K562 (cell line): ENCODE results near the gene QKI. TPM values are rescaled to one million over a fixed set of nuclear protein-coding genes. Genes with fewer than 3 reads are reported as not detected.
A peak's percentile ranks its signal among the peaks of the same experiment; 100 is the strongest.

ENCODE experiments used
- ATAC-seq: fragments of 200-7000 bp; cut with Tn5 transposase; 3 replicates; pipeline ENCODE4 v1.9.1; 2020; ENCODE audit warnings: moderate library complexity
- BruUV-seq: library from RNA; stranded (reverse); fragments of 400-500 nt; replicated peaks from 2 replicates; lab custom pipeline; 2021; lab: Mats Ljungman, UMichigan
- CTCF ChIA-PET: fragments of 300-600 bp; formaldehyde crosslinking; extraction: SDS; loops from one replicate; lab custom pipeline; 2021; ENCODE audit warnings: low intra/inter-chr PET ratio; lab: Yijun Ruan, JAX
- POLR2A ChIA-PET: fragments of 300-600, 350-650 bp; sonication (Branson Sonifier 250); formaldehyde crosslinking; extraction: SDS; loops from one replicate; lab custom pipeline; 2021; ENCODE audit warnings: antibody characterized with exemption, inconsistent platforms; lab: Yijun Ruan, JAX
- DNase-seq, 4 experiments: peaks; one replicate each; pipeline versions ENCODE4 v3.0.0 to v3.0.0-alpha.2; 2011 to 2018; ENCODE audit warnings: low spot score in 3 of 4, mixed read lengths in 3 of 4; ENCODE audit errors: extremely low read depth in 1 of 4
- FAIRE-seq: peaks from 2 replicates; lab custom pipeline; 2011; peaks lifted over from hg19 to GRCh38; lab: Jason Lieb, UNC
- H2AFZ ChIP-seq: 2 replicates; pipeline ENCODE4 v1.6.0; 2011; ENCODE audit warnings: low read depth, low read length, control low read depth, inconsistent platforms
- H3K27ac ChIP-seq: fragments of 200-600 bp; 3 replicates; pipeline ENCODE4 v1.8.0; 2011; ENCODE audit warnings: low read depth, mild to moderate bottlenecking, control low read depth, inconsistent platforms, low read length, moderate library complexity, mixed read lengths; ENCODE audit errors: extremely low read depth
- H3K27me3 ChIP-seq, 2 experiments: fragments of 300-600 bp in 1 of 2; 2 replicates in 1 of 2; 3 replicates in 1 of 2; pipeline versions ENCODE4 v1.6.0 to v1.8.0; 2011; ENCODE audit warnings: inconsistent platforms in 2 of 2, low read length in 2 of 2, mild to moderate bottlenecking in 1 of 2, mixed read lengths in 1 of 2, moderate library complexity in 1 of 2; ENCODE audit not compliant: control insufficient read depth in 2 of 2, insufficient read depth in 2 of 2
- H3K36me3 ChIP-seq: fragments of 300-600 bp; 3 replicates; pipeline ENCODE4 v1.8.0; 2011; ENCODE audit warnings: mild to moderate bottlenecking, low read length, inconsistent platforms; ENCODE audit not compliant: control insufficient read depth, insufficient read depth
- H3K4me1 ChIP-seq, 2 experiments: fragments of 200-600 bp in 1 of 2; replicated peaks in 1 of 2; 2 replicates in 1 of 2; 3 replicates in 1 of 2; pipeline versions ENCODE4 v1.5.1 to v1.8.0; 2011; ENCODE audit warnings: inconsistent platforms in 2 of 2, low read length in 2 of 2, mild to moderate bottlenecking in 1 of 2, mixed read lengths in 1 of 2, moderate library complexity in 1 of 2; ENCODE audit not compliant: control insufficient read depth in 2 of 2, insufficient read depth in 2 of 2
- H3K4me2 ChIP-seq: 2 replicates; pipeline ENCODE4 v1.6.1; 2011; ENCODE audit warnings: low read length, control low read depth, inconsistent platforms, mixed read lengths; ENCODE audit not compliant: insufficient read depth
- H3K4me3 ChIP-seq: fragments of 200-600 bp; sonication (generic), shearing (Covaris generic); 2 replicates; pipeline ENCODE4 v1.5.1; 2016; ENCODE audit warnings: control low read depth, inconsistent platforms
- H3K79me2 ChIP-seq: fragments of 200-600 bp; 3 replicates; pipeline ENCODE4 v1.8.0; 2011; ENCODE audit warnings: low read length, inconsistent platforms; ENCODE audit not compliant: control insufficient read depth, insufficient read depth
- H3K9ac ChIP-seq, 2 experiments: 2 replicates each; pipeline versions ENCODE4 v1.6.0 to v1.6.1; 2011; ENCODE audit warnings: low read depth in 2 of 2, low read length in 2 of 2, control low read depth in 1 of 2, inconsistent platforms in 1 of 2, mild to moderate bottlenecking in 1 of 2, mixed read lengths in 1 of 2; ENCODE audit not compliant: insufficient read depth in 1 of 2
- H3K9me1 ChIP-seq: one replicate; pipeline ENCODE4 v1.6.0; 2011; ENCODE audit warnings: inconsistent platforms, mild to moderate bottlenecking, low read length, moderate library complexity; ENCODE audit not compliant: control insufficient read depth, insufficient read depth
- H3K9me3 ChIP-seq: replicated peaks from 2 replicates; pipeline ENCODE4 v1.5.1; 2011; ENCODE audit warnings: low read depth, low read length, inconsistent platforms; ENCODE audit not compliant: control insufficient read depth, insufficient read depth
- H4K20me1 ChIP-seq: replicated peaks from 2 replicates; pipeline ENCODE4 v1.6.1; 2011; ENCODE audit warnings: low read length, inconsistent platforms, mixed read lengths; ENCODE audit not compliant: control insufficient read depth, insufficient read depth
- ATF4 ChIP-seq: fragments of 450-650 bp; formaldehyde crosslinking; IDR thresholded peaks from 2 replicates; pipeline ENCODE4 v1.4.0; 2022; ENCODE audit warnings: mild to moderate bottlenecking, moderate library complexity
- BCL6 ChIP-seq: fragments of 250-450 bp; sonication (Bioruptor Pico); IDR thresholded peaks from 2 replicates; pipeline ENCODE4 v1.4.0; 2020
- ESRRA ChIP-seq: fragments of 450-650 bp; IDR thresholded peaks from 2 replicates; pipeline ENCODE4 v1.6.1; 2014; ENCODE audit warnings: low read depth, mild to moderate bottlenecking, moderate library complexity, borderline replicate concordance
- GABPB2 ChIP-seq: fragments of 250-450 bp; sonication (Bioruptor Pico); conservative IDR thresholded peaks from 2 replicates; pipeline ENCODE4 v1.5.1; 2021; ENCODE audit warnings: mild to moderate bottlenecking
- GTF2E2 ChIP-seq: fragments of 200-800 bp; sonication (Bioruptor generic); IDR thresholded peaks from 2 replicates; pipeline ENCODE4 v1.6.1; 2016; ENCODE audit warnings: missing genetic modification characterization, missing compliant biosample characterization
- MED1 ChIP-seq: sonication (generic); formaldehyde crosslinking; IDR thresholded peaks from 2 replicates; pipeline ENCODE4 v1.8.1; 2023; ENCODE audit warnings: missing genetic modification reagents, borderline replicate concordance
- POLR2A ChIP-seq: fragments of 450-650 bp; conservative IDR thresholded peaks from 2 replicates; pipeline ENCODE4 v1.6.1; 2016
- TFE3 ChIP-seq: fragments of 450-650 bp; formaldehyde crosslinking; IDR thresholded peaks from 2 replicates; pipeline ENCODE4 v1.4.0; 2020; ENCODE audit warnings: mild to moderate bottlenecking, mixed read lengths
- ZNF263 ChIP-seq: sonication (generic); formaldehyde crosslinking; IDR thresholded peaks from 2 replicates; pipeline ENCODE4 v1.8.0; 2022; ENCODE audit warnings: mild to moderate bottlenecking, missing genetic modification reagents, borderline replicate concordance
- WGBS: fragments of 100-300 bp; shearing (Covaris generic); methylation state at CpG from one replicate; pipeline ENCODE4 v1.1.6; 2016; ENCODE audit warnings: low coverage, mixed read lengths; ENCODE audit not compliant: insufficient coverage; ENCODE audit errors: missing lambda C conversion rate; 5-methylcytosine and 5-hydroxymethylcytosine counted together
- in situ Hi-C: fragments of 300-500 bp; cut with MboI; formaldehyde crosslinking; loops from 4 replicates; pipeline ENCODE4 v1.15.0; 2018; ENCODE audit warnings: inconsistent platforms, mixed read lengths
- intact Hi-C: fragments of 100-400 bp; cut with micrococcal nuclease; formaldehyde crosslinking; loops from 2 replicates; pipeline ENCODE4 v1.14.2; 2022
- polyA plus RNA-seq, 8 experiments: library from polyadenylated mRNA; depleted of rRNA in 4 of 8; stranded (reverse) in 5 of 8; unstranded in 3 of 8; fragments of >200 nt; fragmentation: Nextera tagmentation in 2 of 8; fragmentation: Illumina TruSeq in 1 of 8; extraction: Ambion mirVana in 2 of 8; extraction: Trizol in 1 of 8; gene quantifications; 2 replicates each; pipeline versions ENCODE4 v1.2.1 to v1.2.3, GENCODE V29; 2011 to 2014; ENCODE audit warnings: inconsistent platforms in 1 of 8, missing spikeins in 1 of 8
- total RNA-seq, 7 experiments: library from RNA; depleted of rRNA in 6 of 7; stranded (reverse); fragments of >200 nt in 6 of 7; fragmentation: Illumina TruSeq in 2 of 7; extraction: Trizol in 2 of 7; gene quantifications; 2 replicates each; pipeline versions ENCODE4 v1.2.1 to v1.2.3, GENCODE V29; 2011 to 2021; ENCODE audit warnings: low replicate concordance in 1 of 7

QKI gene
- total and polyA plus RNA-seq, 9 of the 15 experiments (the other 6 are each of a cell fraction or from before 2014, with no cell fraction given) = 20.4 to 215 (median 123) TPM

- H3K79me2 ChIP-seq = no peaks in the 10 kb centered on the region
- no peak for DNase-seq
- H2AFZ ChIP-seq = no peak overlapping the region
- CTCF ChIA-PET = no interaction called here
- no peak overlapping the region for H3K27ac ChIP-seq
- WGBS = 38% methylated on average over 8 of the region's 8 CpGs
- H3K9me1 ChIP-seq = no peaks in the 10 kb centered on the region
- intact Hi-C loops (no loop called here), in situ Hi-C loops (no loop called here)
- no peaks in the 10 kb centered on the region for H4K20me1 ChIP-seq
- BruUV-seq = no TSS peak
- H3K9ac ChIP-seq = no peak overlapping the region
- no peak for FAIRE-seq
- H3K4me2 ChIP-seq = no peak overlapping the region
- H3K9me3 ChIP-seq = no peaks in the 10 kb centered on the region
- no peak overlapping the region for H3K4me3 ChIP-seq
- H3K27me3 ChIP-seq = peaks cover 0 to 13% of the 10 kb centered on the region in 2 experiments; a peak in 1 of 5 replicates
- POLR2A ChIA-PET = interaction anchor here (0.7 kb wide), 1 partner anchor 41 kb away, joined by 3 read pairs; no protein-coding TSS in a partner anchor
- no peaks in the 10 kb centered on the region for H3K36me3 ChIP-seq
- TF ChIP-seq ZNF263 (CRISPR knock-in tag) = no peak
- no peak for TF ChIP-seq TFE3 (CRISPR knock-in tag)
- no peak for TF ChIP-seq GTF2E2
- TF ChIP-seq BCL6 (CRISPR knock-in tag) = no peak
- TF ChIP-seq ESRRA = no peak
- TF ChIP-seq ATF4 = no peak
- TF ChIP-seq MED1 = no peak
- no peak for TF ChIP-seq GABPB2 (CRISPR knock-in tag)
- TF ChIP-seq POLR2A = no peak
- peaks cover 0 to 2% of the 10 kb centered on the region in 2 experiments; a peak in 1 of 5 replicates for H3K4me1 ChIP-seq
- ATAC-seq = peak; percentile 17; the same call in 1 of the 3 replicates
Measured at GRCh38 chr6:163626073-163626867, 211.8 kb downstream of the QKI start.
